ENCODE data around the gene QSOX1.

The QSOX1 gene

GRCh38 chr1:180252638-180253536, 98.2 kb downstream of the QSOX1 start:
- DNase-seq (ENCODE audit: low spot score) = peak; percentile 84
